ENCODE measurements around the gene NMNAT3.

- TF ChIP-seq POLR2A (IDR thresholded peaks at IDR 0.05) (no peak), CTCF (IDR thresholded peaks at IDR 0.05) (no peak), POLR2AphosphoS5 (IDR thresholded peaks at IDR 0.05) (no peak), EP300 (IDR thresholded peaks at IDR 0.05) (no peak)
Observed at GRCh38 chr3:139528924-139529323, 148.8 kb downstream of the NMNAT3 start.
